ENCODE data around the gene SYNE2. TPM values are rescaled to one million over a fixed set of nuclear protein-coding genes. Genes with fewer than 3 reads are reported as not detected.
"Not testable (repeated sequence)": the region's sequence is repeated elsewhere in the genome, so short reads cannot be mapped to it uniquely, and the experiment has no call there.

SYNE2 gene
- total RNA-seq, 1 donor from 2014 or later, result 5.7 TPM

DNA sequence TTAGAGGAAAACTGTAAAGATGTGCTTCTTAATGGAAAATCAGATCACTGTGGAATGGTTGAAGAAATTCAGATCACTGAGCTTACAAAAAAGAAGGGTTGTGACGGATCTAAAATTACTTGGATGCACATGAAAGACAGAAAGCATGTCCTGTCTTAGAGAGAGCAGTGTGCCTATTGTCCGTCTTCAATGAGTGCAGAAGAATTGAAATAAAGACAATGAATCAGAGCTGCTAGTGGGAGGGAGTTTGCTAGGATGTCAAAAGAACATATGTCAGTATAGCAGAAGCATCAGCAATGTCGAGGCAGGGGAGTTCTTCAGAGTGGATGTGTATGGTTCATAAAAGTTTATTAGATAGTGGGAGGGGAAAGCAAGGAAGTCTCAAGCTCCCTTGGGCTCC lies 172.7 kb downstream of the SYNE2 start:
- Histone ChIP-seq H3K36me3 (ENCODE audit: insufficient read depth, low read length) (no peaks in the 10 kb centered on the region), H3K27ac (ENCODE audit: low read depth, low read length) (no peak overlapping the region), H2AFZ (ENCODE audit: low read depth, low read length) (no peak overlapping the region), H3K9ac (ENCODE audit: low read length) (no peak overlapping the region), H4K20me1 (ENCODE audit: insufficient read depth, low read length) (no peaks in the 10 kb centered on the region), H3K4me2 (ENCODE audit: low read length) (no peak overlapping the region), H3K9me3 (ENCODE audit: insufficient read depth, low read depth, low read length) (no peaks in the 10 kb centered on the region), H3K4me1 (ENCODE audit: insufficient read depth, low read length) (no peaks in the 10 kb centered on the region), H3K27me3 (ENCODE audit: insufficient read depth, low read length) (no peaks in the 10 kb centered on the region), H3K79me2 (ENCODE audit: insufficient read depth, low read length) (no peaks in the 10 kb centered on the region), H3K4me3 (ENCODE audit: insufficient read depth, low read depth, low read length) (no peak overlapping the region)
- no peaks in the 10 kb centered on the region for H3K27me3 Mint-ChIP-seq (ENCODE audit: low read depth, unreplicated experiment)
- FAIRE-seq (no peak), DNase-seq (ENCODE audit: low read depth) (no peak)
- no peak overlapping the region for H3K4me3 Mint-ChIP-seq (ENCODE audit: unreplicated experiment)
- no peak overlapping the region for H3K27ac Mint-ChIP-seq (ENCODE audit: unreplicated experiment)
- no peaks in the 10 kb centered on the region for H3K36me3 Mint-ChIP-seq (ENCODE audit: low read depth, unreplicated experiment)
- no peak for TF ChIP-seq EZH2 (IDR thresholded peaks at IDR 0.05; ENCODE audit: insufficient read depth, low read length)
- no peak for TF ChIP-seq CTCF (IDR thresholded peaks at IDR 0.05; ENCODE audit: insufficient read depth, low read depth, low read length)
- no peaks in the 10 kb centered on the region for H3K9me3 Mint-ChIP-seq (ENCODE audit: unreplicated experiment)
- no peaks in the 10 kb centered on the region for H3K4me1 Mint-ChIP-seq (ENCODE audit: low read depth, unreplicated experiment)

- no peak for DNase-seq (ENCODE audit: low read depth)
- Mint-ChIP-seq H3K4me3 (ENCODE audit: unreplicated experiment) (no peak overlapping the region), H3K27ac (ENCODE audit: unreplicated experiment) (no peak overlapping the region), H3K27me3 (ENCODE audit: low read depth, unreplicated experiment) (no peaks in the 10 kb centered on the region), H3K4me1 (ENCODE audit: low read depth, unreplicated experiment) (no peaks in the 10 kb centered on the region), H3K36me3 (ENCODE audit: low read depth, unreplicated experiment) (no peaks in the 10 kb centered on the region), H3K9me3 (ENCODE audit: unreplicated experiment) (no peaks in the 10 kb centered on the region)
- H3K4me3 ChIP-seq (ENCODE audit: insufficient read depth, low read depth, low read length), result no peak overlapping the region
- H3K36me3 ChIP-seq (ENCODE audit: insufficient read depth, low read length), result no peaks in the 10 kb centered on the region
- no peaks in the 10 kb centered on the region for H3K9me3 ChIP-seq (ENCODE audit: insufficient read depth, low read depth, low read length)
- no peaks in the 10 kb centered on the region for H4K20me1 ChIP-seq (ENCODE audit: insufficient read depth, low read length)
- H3K79me2 ChIP-seq (ENCODE audit: insufficient read depth, low read length), result no peaks in the 10 kb centered on the region
- H3K27ac ChIP-seq (ENCODE audit: low read depth, low read length), result no peak overlapping the region
- H3K9ac ChIP-seq (ENCODE audit: low read length), result no peak overlapping the region
- no peaks in the 10 kb centered on the region for H3K4me1 ChIP-seq (ENCODE audit: insufficient read depth, low read length)
- H3K27me3 ChIP-seq (ENCODE audit: insufficient read depth, low read length), result no peaks in the 10 kb centered on the region
- TF ChIP-seq EZH2 (IDR thresholded peaks at IDR 0.05; ENCODE audit: insufficient read depth, low read length) (no peak), CTCF (IDR thresholded peaks at IDR 0.05; ENCODE audit: insufficient read depth, low read depth, low read length) (no peak)
- no peak for FAIRE-seq
- H3K4me2 ChIP-seq (ENCODE audit: low read length), result no peak overlapping the region
- H2AFZ ChIP-seq (ENCODE audit: low read depth, low read length), result no peak overlapping the region
These were observed 173.8 kb downstream of the SYNE2 start for GRCh38 chr14:64026600-64026999.

DNA sequence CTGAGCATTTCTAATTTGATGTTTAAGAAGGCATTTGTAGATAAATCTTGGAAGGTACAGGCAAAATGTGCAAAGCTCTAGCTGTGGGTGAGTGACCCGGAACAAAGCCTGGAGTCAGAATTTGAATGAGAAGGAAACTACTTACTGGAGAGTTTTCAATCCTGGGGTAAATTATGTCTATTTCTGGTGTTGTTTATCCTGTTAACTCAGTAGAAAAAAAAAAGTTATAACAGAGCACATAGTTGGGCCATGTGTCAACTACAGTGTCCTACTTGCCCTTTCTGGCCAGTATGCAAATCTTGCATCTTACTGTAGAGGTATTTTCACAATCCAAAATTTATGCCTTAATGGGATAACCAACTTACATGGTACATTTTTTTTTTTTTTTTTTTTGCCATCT lies 182.3 kb downstream of the SYNE2 start:
- Histone ChIP-seq H2AFZ (ENCODE audit: low read depth, low read length) (no peak overlapping the region), H3K4me1 (ENCODE audit: insufficient read depth, low read length) (no peaks in the 10 kb centered on the region), H3K4me3 (ENCODE audit: insufficient read depth, low read depth, low read length) (no peak overlapping the region), H3K79me2 (ENCODE audit: insufficient read depth, low read length) (no peaks in the 10 kb centered on the region), H3K27me3 (ENCODE audit: insufficient read depth, low read length) (no peaks in the 10 kb centered on the region), H3K4me2 (ENCODE audit: low read length) (peak overlapping the region; percentile 3), H3K27ac (ENCODE audit: low read depth, low read length) (no peak overlapping the region), H3K9me3 (ENCODE audit: insufficient read depth, low read depth, low read length) (no peaks in the 10 kb centered on the region), H3K9ac (ENCODE audit: low read length) (no peak overlapping the region), H3K36me3 (ENCODE audit: insufficient read depth, low read length) (no peaks in the 10 kb centered on the region), H4K20me1 (ENCODE audit: insufficient read depth, low read length) (no peaks in the 10 kb centered on the region)
- Mint-ChIP-seq H3K27ac (ENCODE audit: unreplicated experiment) (no peak overlapping the region), H3K9me3 (ENCODE audit: unreplicated experiment) (peaks cover 4% of the 10 kb centered on the region), H3K4me1 (ENCODE audit: low read depth, unreplicated experiment) (peaks cover 2% of the 10 kb centered on the region), H3K27me3 (ENCODE audit: low read depth, unreplicated experiment) (no peaks in the 10 kb centered on the region), H3K36me3 (ENCODE audit: low read depth, unreplicated experiment) (peaks cover 5% of the 10 kb centered on the region), H3K4me3 (ENCODE audit: unreplicated experiment) (no peak overlapping the region)
- DNase-seq (ENCODE audit: low read depth) (peak; percentile 31), FAIRE-seq (no peak)
- TF ChIP-seq CTCF (IDR thresholded peaks at IDR 0.05; ENCODE audit: insufficient read depth, low read depth, low read length) (no peak), EZH2 (IDR thresholded peaks at IDR 0.05; ENCODE audit: insufficient read depth, low read length) (no peak)

- H3K9me3 ChIP-seq (ENCODE audit: insufficient read depth, low read depth, low read length); H3K27ac Mint-ChIP-seq (ENCODE audit: unreplicated experiment); H3K4me2 ChIP-seq (ENCODE audit: low read length); H3K27ac ChIP-seq (ENCODE audit: low read depth, low read length); H3K4me3 ChIP-seq (ENCODE audit: insufficient read depth, low read depth, low read length); H3K4me1 ChIP-seq (ENCODE audit: insufficient read depth, low read length); H3K36me3 Mint-ChIP-seq (ENCODE audit: low read depth, unreplicated experiment); H2AFZ ChIP-seq (ENCODE audit: low read depth, low read length); H3K9me3 Mint-ChIP-seq (ENCODE audit: unreplicated experiment); H3K36me3 ChIP-seq (ENCODE audit: insufficient read depth, low read length); H3K4me1 Mint-ChIP-seq (ENCODE audit: low read depth, unreplicated experiment); H3K4me3 Mint-ChIP-seq (ENCODE audit: unreplicated experiment); H3K9ac ChIP-seq (ENCODE audit: low read length); FAIRE-seq; H3K79me2 ChIP-seq (ENCODE audit: insufficient read depth, low read length); DNase-seq (ENCODE audit: low read depth); H4K20me1 ChIP-seq (ENCODE audit: insufficient read depth, low read length); H3K27me3 Mint-ChIP-seq (ENCODE audit: low read depth, unreplicated experiment); H3K27me3 ChIP-seq (ENCODE audit: insufficient read depth, low read length): not testable (repeated sequence)
These were observed 185.3 kb downstream of the SYNE2 start for GRCh38 chr14:64037869-64038745.

All from astrocyte (in vitro differentiated cells and primary cell).